Fibroblast of skin of back (primary cell): ENCODE results near the gene MMD2.

Source experiments
- DNase-seq: peaks from one replicate; pipeline ENCODE4 v3.0.0-alpha.2; 2013

The MMD2 gene

DNA sequence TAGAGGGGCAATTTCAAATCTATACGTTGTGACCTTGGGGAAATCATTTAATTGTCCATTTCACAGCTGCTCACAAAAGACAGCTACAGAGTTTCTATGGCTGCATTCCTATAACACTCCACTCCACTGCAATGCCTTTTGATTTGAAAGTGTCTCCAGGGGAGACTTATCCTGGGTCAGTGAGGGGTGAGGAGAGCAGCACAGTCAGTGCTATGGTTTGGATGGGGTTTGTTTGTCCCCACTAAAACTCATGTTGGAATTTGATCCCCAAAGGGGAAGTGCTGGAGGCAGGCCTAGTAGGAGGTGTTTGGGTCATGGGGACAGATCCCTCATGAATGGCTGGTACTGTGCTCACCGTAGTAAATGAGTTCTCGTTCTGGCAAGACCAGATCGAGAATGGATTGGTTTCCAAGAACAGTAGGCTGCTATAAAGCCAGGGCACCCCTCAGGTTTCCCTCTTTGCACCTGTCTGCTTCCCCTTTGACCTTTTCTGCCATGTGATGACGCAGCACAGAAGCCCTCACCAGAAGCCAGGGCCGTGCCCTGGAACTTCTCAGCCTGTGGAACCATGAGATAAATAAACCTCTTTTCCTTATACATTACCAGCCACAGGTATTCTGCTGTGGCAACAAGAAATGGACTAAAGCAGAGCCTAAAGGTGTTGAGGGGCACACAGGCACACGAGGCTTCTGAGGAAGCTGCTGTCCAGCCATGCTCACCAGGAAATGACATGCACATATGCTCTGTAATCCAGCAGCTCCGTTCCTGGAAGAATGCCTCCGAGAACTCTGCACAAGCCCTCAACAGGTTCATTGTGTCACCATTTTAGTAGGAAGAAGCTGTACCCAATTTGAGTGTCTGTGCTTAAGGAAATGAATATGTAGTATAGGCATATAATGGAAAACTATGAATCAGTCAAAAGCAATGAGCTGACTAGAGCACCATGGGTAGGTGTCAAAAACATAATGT lies 92.2 kb downstream of the MMD2 start:
- DNase-seq = no peak

DNA sequence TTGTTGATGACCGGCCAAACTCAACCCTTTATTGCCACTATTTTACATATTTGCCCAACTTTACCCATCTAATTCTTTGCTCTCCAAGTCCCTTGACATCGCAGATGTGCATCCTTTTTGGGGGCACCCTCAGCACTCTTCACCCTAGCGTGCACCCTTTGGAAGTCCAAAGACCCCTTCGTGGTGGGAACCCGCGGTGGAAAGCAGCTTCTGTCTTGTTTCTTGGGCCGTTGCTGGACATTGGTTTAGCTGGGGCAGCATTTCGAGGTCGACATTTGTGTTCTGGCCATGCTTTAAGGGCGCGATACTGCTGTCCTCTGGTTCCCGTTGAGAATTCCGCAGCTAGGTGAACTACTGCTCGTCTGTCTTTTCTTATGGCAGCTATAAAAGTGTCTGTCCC lies 96.8 kb downstream of the MMD2 start:
- DNase-seq = no peak

DNA sequence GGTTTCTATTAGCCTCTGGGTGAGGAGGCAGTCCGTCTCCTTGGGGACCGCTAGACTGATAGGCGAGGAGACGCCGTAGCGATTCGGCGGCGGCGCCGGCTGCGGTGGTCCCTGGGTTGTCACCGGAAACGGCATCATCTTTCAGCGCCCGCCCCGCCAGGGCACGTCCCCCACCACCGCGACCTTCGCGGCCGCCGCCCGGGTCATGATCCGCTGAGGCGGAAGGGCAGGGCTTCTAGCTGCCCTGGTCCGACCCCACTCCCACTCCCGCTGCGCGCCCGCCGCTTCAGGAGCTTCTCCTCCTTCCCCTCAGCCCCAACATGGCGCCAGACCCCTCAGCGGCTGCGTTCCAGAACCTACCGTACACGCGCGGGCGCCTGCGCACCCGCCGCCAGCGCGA lies 97.3 kb downstream of the MMD2 start, which contains the start of gene PAPOLB:
PAPOLB (minus strand) TSS at position 358 of the 400 bp plus-strand sequence; CDS start at position 138, 220 bp downstream.
- DNase-seq = peak; percentile 34

GRCh38 chr7:4861227-4861626 lies 97.8 kb downstream of the MMD2 start:
- DNase-seq = no peak

- no peak for DNase-seq
These were observed 101.8 kb downstream of the MMD2 start for GRCh38 chr7:4857189-4857588.

GRCh38 chr7:4856336-4857057 lies 102.5 kb downstream of the MMD2 start:
- DNase-seq = no peak
